B cell (primary cell): ENCODE results near the gene IMMP2L.

Source experiments
- EZH2 ChIP-seq: IDR thresholded peaks from 2 replicates; pipeline ENCODE4 v1.6.1; 2012; ENCODE audit warnings: borderline replicate concordance, low read depth, mild to moderate bottlenecking, moderate library complexity, low read length; ENCODE audit not compliant: insufficient read depth, poor library complexity, severe bottlenecking
- TF ChIP-seq, protein P1 (sequence below): fragments of 200-600 bp; IDR thresholded peaks from one replicate; pipeline ENCODE4 v1.8.0; 2022; ENCODE audit warnings: antibody characterized with exemption, mild to moderate bottlenecking

DNA sequence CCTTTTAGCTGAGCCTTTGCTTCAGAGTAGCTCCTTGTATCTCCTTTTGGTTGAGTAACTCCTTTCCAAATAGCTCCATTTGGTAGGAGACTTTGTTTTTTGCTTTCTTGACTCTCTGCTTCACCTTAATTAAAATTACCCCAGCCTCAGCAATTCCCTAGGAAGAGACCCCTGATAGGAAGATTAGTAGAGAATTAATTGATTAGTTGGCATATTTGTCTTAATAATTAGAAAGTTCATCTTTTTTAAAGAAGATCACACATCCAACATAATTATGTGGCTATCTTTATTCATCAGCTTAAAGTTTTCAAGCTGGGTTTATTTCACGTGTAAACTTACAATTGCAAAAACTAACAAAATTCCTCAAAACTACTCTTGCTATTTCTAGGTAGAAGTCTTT, 352.2 kb downstream of the IMMP2L start:
- TF ChIP-seq, protein P1, sequence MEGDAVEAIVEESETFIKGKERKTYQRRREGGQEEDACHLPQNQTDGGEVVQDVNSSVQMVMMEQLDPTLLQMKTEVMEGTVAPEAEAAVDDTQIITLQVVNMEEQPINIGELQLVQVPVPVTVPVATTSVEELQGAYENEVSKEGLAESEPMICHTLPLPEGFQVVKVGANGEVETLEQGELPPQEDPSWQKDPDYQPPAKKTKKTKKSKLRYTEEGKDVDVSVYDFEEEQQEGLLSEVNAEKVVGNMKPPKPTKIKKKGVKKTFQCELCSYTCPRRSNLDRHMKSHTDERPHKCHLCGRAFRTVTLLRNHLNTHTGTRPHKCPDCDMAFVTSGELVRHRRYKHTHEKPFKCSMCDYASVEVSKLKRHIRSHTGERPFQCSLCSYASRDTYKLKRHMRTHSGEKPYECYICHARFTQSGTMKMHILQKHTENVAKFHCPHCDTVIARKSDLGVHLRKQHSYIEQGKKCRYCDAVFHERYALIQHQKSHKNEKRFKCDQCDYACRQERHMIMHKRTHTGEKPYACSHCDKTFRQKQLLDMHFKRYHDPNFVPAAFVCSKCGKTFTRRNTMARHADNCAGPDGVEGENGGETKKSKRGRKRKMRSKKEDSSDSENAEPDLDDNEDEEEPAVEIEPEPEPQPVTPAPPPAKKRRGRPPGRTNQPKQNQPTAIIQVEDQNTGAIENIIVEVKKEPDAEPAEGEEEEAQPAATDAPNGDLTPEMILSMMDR: no peak
- no peak for TF ChIP-seq EZH2
